ENCODE measurements around the gene EMX1.
A peak's percentile ranks its signal among the peaks of the same experiment; 100 is the strongest.

The EMX1 gene

DNA sequence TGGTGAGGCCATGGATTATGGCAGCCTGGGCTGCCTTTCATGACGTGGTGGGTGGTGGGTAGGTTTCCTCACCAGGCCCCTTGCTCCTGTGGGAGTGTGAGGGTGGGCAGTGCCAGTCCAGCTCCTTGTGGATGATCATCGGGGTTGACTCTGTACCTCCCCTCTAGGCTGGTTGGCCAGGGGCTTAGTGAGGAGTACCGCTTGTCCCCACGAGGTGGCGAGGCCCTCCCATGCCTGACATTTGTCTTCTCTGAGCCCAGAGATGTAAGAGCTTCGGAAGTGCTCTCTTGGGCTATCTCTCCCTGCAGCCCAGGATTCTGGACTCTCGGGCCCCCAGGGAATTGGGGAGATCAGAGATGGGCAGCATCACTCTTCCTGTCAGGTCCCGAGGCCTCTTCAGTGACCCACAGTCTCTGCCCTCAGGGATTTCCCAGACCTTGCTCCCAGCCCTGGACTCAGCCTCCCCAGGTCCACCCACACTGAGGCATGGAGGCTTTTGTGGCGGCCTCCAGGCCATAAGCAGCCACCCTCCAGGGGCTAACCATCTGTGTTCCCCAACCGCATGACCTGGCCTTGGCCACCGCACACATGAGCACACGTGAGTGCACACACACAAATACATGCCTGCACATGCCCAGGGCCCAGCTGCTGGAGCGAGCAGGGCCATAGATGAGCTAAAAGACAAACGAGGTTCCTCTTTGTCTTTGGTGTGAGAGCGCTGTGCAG, 23.6 kb upstream of the EMX1 start:
- peak; percentile 66 for DNase-seq (ENCODE audit: low read depth, low spot score)
- TF ChIP-seq CTCF (IDR thresholded peaks at IDR 0.05; ENCODE audit: low read depth, low read length): peak; percentile 85
- no peak overlapping the region for H3K4me3 ChIP-seq (ENCODE audit: low read depth, low read length)
- in situ Hi-C loops (cut with HindIII; ENCODE audit: low sequenced_read_pairs): no loop called here

GRCh38 chr2:72894514-72894913, 22.8 kb upstream of the EMX1 start:
- in situ Hi-C loops (cut with HindIII; ENCODE audit: low sequenced_read_pairs): no loop called here
- TF ChIP-seq CTCF (IDR thresholded peaks at IDR 0.05; ENCODE audit: low read depth, low read length): no peak
- DNase-seq (ENCODE audit: low read depth, low spot score): no peak
- no peak overlapping the region for H3K4me3 ChIP-seq (ENCODE audit: low read depth, low read length)

- in situ Hi-C loops (cut with HindIII; ENCODE audit: low sequenced_read_pairs): no loop called here
- no peak for TF ChIP-seq CTCF (IDR thresholded peaks at IDR 0.05; ENCODE audit: low read depth, low read length)
- H3K4me3 ChIP-seq (ENCODE audit: low read depth, low read length): no peak overlapping the region
- DNase-seq (ENCODE audit: low read depth, low spot score): no peak
These were observed 22.2 kb upstream of the EMX1 start for GRCh38 chr2:72895154-72895553.

GRCh38 chr2:72895759-72896281, 21.5 kb upstream of the EMX1 start:
- no peak for TF ChIP-seq CTCF (IDR thresholded peaks at IDR 0.05; ENCODE audit: low read depth, low read length)
- no peak for DNase-seq (ENCODE audit: low read depth, low spot score)
- in situ Hi-C loops (cut with HindIII; ENCODE audit: low sequenced_read_pairs): no loop called here
- H3K4me3 ChIP-seq (ENCODE audit: low read depth, low read length): no peak overlapping the region

GRCh38 chr2:72896446-72896845, 20.9 kb upstream of the EMX1 start:
- no peak for TF ChIP-seq CTCF (IDR thresholded peaks at IDR 0.05; ENCODE audit: low read depth, low read length)
- no peak for DNase-seq (ENCODE audit: low read depth, low spot score)
- H3K4me3 ChIP-seq (ENCODE audit: low read depth, low read length): no peak overlapping the region
- in situ Hi-C loops (cut with HindIII; ENCODE audit: low sequenced_read_pairs): no loop called here

GRCh38 chr2:72897785-72898584, 19.3 kb upstream of the EMX1 start:
- no peak for TF ChIP-seq CTCF (IDR thresholded peaks at IDR 0.05; ENCODE audit: low read depth, low read length)
- no peak overlapping the region for H3K4me3 ChIP-seq (ENCODE audit: low read depth, low read length)
- no peak for DNase-seq (ENCODE audit: low read depth, low spot score)
- in situ Hi-C loops (cut with HindIII; ENCODE audit: low sequenced_read_pairs): no loop called here

Data from astrocyte of the spinal cord (primary cell).